Colonic mucosa (tissue), 4 donors: ENCODE measurements around the gene AKAP6. TPM values are rescaled to one million over a fixed set of nuclear protein-coding genes. Genes with fewer than 3 reads are reported as not detected.

Experiments
- DNase-seq: peaks from one replicate; pipeline ENCODE4 v3.0.0-alpha.2; 2020
- H3K27ac ChIP-seq: fragments of 200-600 bp; one replicate; pipeline ENCODE4 v1.8.0; 2021
- H3K27me3 ChIP-seq: fragments of 200-600 bp; one replicate; pipeline ENCODE4 v1.8.0; 2021
- H3K36me3 ChIP-seq: fragments of 200-600 bp; one replicate; pipeline ENCODE4 v1.8.0; 2021
- H3K4me1 ChIP-seq: fragments of 200-600 bp; one replicate; pipeline ENCODE4 v1.8.0; 2021; ENCODE audit warnings: mild to moderate bottlenecking
- H3K4me3 ChIP-seq: fragments of 200-600 bp; one replicate; pipeline ENCODE4 v1.8.0; 2021
- H3K9ac ChIP-seq, 2 donors: one replicate each; pipeline ENCODE4 v1.7.0; 2013; ENCODE audit warnings: control low read depth in 2 of 2, low read depth in 2 of 2, low read length in 2 of 2
- H3K9me3 ChIP-seq: fragments of 200-600 bp; one replicate; pipeline ENCODE4 v1.8.0; 2021
- CTCF ChIP-seq: fragments of 200-600 bp; IDR thresholded peaks from one replicate; pipeline ENCODE4 v1.8.0; 2022; ENCODE audit warnings: antibody characterized with exemption, mild to moderate bottlenecking
- intact Hi-C: fragments of 100-400 bp; cut with DNase I; formaldehyde crosslinking; loops from one replicate; pipeline ENCODE4 v1.14.1; 2022
- total RNA-seq, 2 donors: library from RNA; stranded (reverse); fragmentation: NEBNext Ultra II Directional in 1 of 2; extraction: Animal tissue kit (Norgen Biotek cat#: 25700) in 1 of 2; gene quantifications; one replicate each; pipeline ENCODE4 v1.2.1, GENCODE V29; 2021
- donor health status: healthy.
- donor health status: DM: no; HTN: no; CAD: no.
- donor health status: DM: no; HTN: no; CAD: no.

AKAP6 gene
- total RNA-seq, 2 donors from 2014 or later, result 1.3 to 10.3 TPM

- H3K36me3 ChIP-seq, result no peaks in the 10 kb centered on the region
- no peaks in the 10 kb centered on the region for H3K27me3 ChIP-seq
- H3K9ac ChIP-seq, result no peak overlapping the region
- DNase-seq, result no peak
- no peak overlapping the region for H3K27ac ChIP-seq
- H3K9me3 ChIP-seq, result no peaks in the 10 kb centered on the region
- no peak for TF ChIP-seq CTCF
- intact Hi-C loops, result no loop called here
- H3K4me1 ChIP-seq, result no peaks in the 10 kb centered on the region
- no peak overlapping the region for H3K4me3 ChIP-seq
Measured at GRCh38 chr14:32494609-32495434, 165.7 kb downstream of the AKAP6 start.

GRCh38 chr14:32495435-32495734 lies 166.3 kb downstream of the AKAP6 start:
- no peaks in the 10 kb centered on the region for H3K36me3 ChIP-seq
- no peaks in the 10 kb centered on the region for H3K9me3 ChIP-seq
- no peak overlapping the region for H3K9ac ChIP-seq
- H3K4me3 ChIP-seq, result no peak overlapping the region
- intact Hi-C loops, result no loop called here
- H3K27ac ChIP-seq, result no peak overlapping the region
- no peaks in the 10 kb centered on the region for H3K4me1 ChIP-seq
- H3K27me3 ChIP-seq, result no peaks in the 10 kb centered on the region
- no peak for DNase-seq
- TF ChIP-seq CTCF, result no peak

GRCh38 chr14:32497248-32497647 lies 168.2 kb downstream of the AKAP6 start:
- intact Hi-C loops, result no loop called here
- DNase-seq, result no peak
- Histone ChIP-seq H3K36me3 (no peaks in the 10 kb centered on the region), H3K9ac (no peak overlapping the region), H3K27me3 (no peaks in the 10 kb centered on the region), H3K9me3 (no peaks in the 10 kb centered on the region), H3K27ac (no peak overlapping the region), H3K4me3 (no peak overlapping the region), H3K4me1 (no peaks in the 10 kb centered on the region)
- TF ChIP-seq CTCF, result no peak

- no peak overlapping the region for H3K9ac ChIP-seq
- no peak for TF ChIP-seq CTCF
- no peaks in the 10 kb centered on the region for H3K27me3 ChIP-seq
- intact Hi-C loops, result no loop called here
- no peak overlapping the region for H3K4me3 ChIP-seq
- H3K4me1 ChIP-seq, result no peaks in the 10 kb centered on the region
- H3K9me3 ChIP-seq, result no peaks in the 10 kb centered on the region
- no peak for DNase-seq
- H3K36me3 ChIP-seq, result no peaks in the 10 kb centered on the region
- no peak overlapping the region for H3K27ac ChIP-seq
Measured at GRCh38 chr14:32507029-32507984, 178.2 kb downstream of the AKAP6 start.

GRCh38 chr14:32508281-32508680 lies 179.2 kb downstream of the AKAP6 start:
- Histone ChIP-seq H3K36me3 (no peaks in the 10 kb centered on the region), H3K27me3 (no peaks in the 10 kb centered on the region), H3K4me3 (no peak overlapping the region), H3K4me1 (no peaks in the 10 kb centered on the region), H3K9ac (no peak overlapping the region), H3K27ac (no peak overlapping the region), H3K9me3 (no peaks in the 10 kb centered on the region)
- no peak for DNase-seq
- intact Hi-C loops, result no loop called here
- no peak for TF ChIP-seq CTCF
